ENCODE results near the gene APELA.
"Not testable (repeated sequence)": the region's sequence is repeated elsewhere in the genome, so short reads cannot be mapped to it uniquely, and the experiment has no call there.

Gene APELA

GRCh38 chr4:164927101-164927500, 50.1 kb downstream of the APELA start:
- not testable (repeated sequence) for DNase-seq

- DNase-seq, result no peak
These were observed 53.7 kb downstream of the APELA start for GRCh38 chr4:164930647-164931046.

- DNase-seq, result no peak
These were observed 54.8 kb downstream of the APELA start for GRCh38 chr4:164931551-164932324.

GRCh38 chr4:164933244-164933643, 56.3 kb downstream of the APELA start:
- DNase-seq, result no peak

GRCh38 chr4:164935363-164935762, 58.4 kb downstream of the APELA start:
- DNase-seq, result peak; percentile 9

- DNase-seq, result not testable (repeated sequence)
These were observed 59.1 kb downstream of the APELA start for GRCh38 chr4:164935865-164936606.

GRCh38 chr4:164937576-164938270, 60.7 kb downstream of the APELA start:
- DNase-seq, result no peak

- DNase-seq, result no peak
These were observed 66.2 kb downstream of the APELA start for GRCh38 chr4:164943192-164943591.

GRCh38 chr4:164945146-164945545, 68.2 kb downstream of the APELA start:
- no peak for DNase-seq

- no peak for DNase-seq
These were observed 69.8 kb downstream of the APELA start for GRCh38 chr4:164946810-164947209.
